HCT116 (cell line): Measurements from ENCODE around the gene EIF2S3B.

Experiments
- CEBPB ChIP-seq: IDR thresholded peaks from 2 replicates; pipeline ENCODE4 v1.6.1; 2012; ENCODE audit warnings: low read depth
- CTCF ChIP-seq, 3 experiments: fragments of 200-600 bp in 1 of 3; sonication (generic) in 1 of 3; IDR thresholded peaks in 2 of 3; conservative IDR thresholded peaks in 1 of 3; 2 replicates each; pipeline ENCODE4 v1.5.1; 2012 to 2017; ENCODE audit warnings: low read depth in 2 of 3, low read length in 2 of 3, antibody characterized with exemption in 1 of 3, borderline replicate concordance in 1 of 3, control low read depth in 1 of 3, mild to moderate bottlenecking in 1 of 3, mixed read lengths in 1 of 3, mixed run types in 1 of 3, moderate library complexity in 1 of 3; ENCODE audit not compliant: insufficient read depth in 1 of 3
- EGR1 ChIP-seq: IDR thresholded peaks from 2 replicates; pipeline ENCODE4 v1.6.1; 2012; ENCODE audit warnings: low read depth
- POLR2A ChIP-seq: IDR thresholded peaks from 2 replicates; pipeline ENCODE4 v1.7.0; 2011; ENCODE audit warnings: borderline replicate concordance; ENCODE audit not compliant: insufficient read depth, insufficient read length; ENCODE audit errors: extremely low read depth
- YY1 ChIP-seq: IDR thresholded peaks from 2 replicates; pipeline ENCODE4 v1.6.1; 2011; ENCODE audit warnings: low read length, low read depth, moderate library complexity, mild to moderate bottlenecking; ENCODE audit not compliant: insufficient replicate concordance; ENCODE audit errors: extremely low read depth

GRCh38 chr12:10528174-10528953, 22.7 kb downstream of the EIF2S3B start:
- TF ChIP-seq CTCF (IDR thresholded peaks at IDR 0.05 in 2 of 3, conservative IDR thresholded peaks at IDR 0.05 in 1 of 3; ENCODE audit: borderline replicate concordance in 1 of 3, insufficient read depth in 1 of 3, low read depth in 2 of 3, low read length in 2 of 3) = no peak
- no peak for TF ChIP-seq EGR1
- TF ChIP-seq POLR2A = no peak
- TF ChIP-seq YY1 = no peak
- no peak for TF ChIP-seq CEBPB
